HCT116 (cell line): ENCODE data around the gene KIAA1143. TPM values are rescaled to one million over a fixed set of nuclear protein-coding genes. Genes with fewer than 3 reads are reported as not detected.
A peak's percentile ranks its signal among the peaks of the same experiment; 100 is the strongest.

Experiments used
- ATAC-seq: fragments of 200-7000 bp; cut with Tn5 transposase; 2 replicates; pipeline ENCODE4 v1.9.1; 2020; ENCODE audit warnings: mild to moderate bottlenecking, moderate library complexity
- BruUV-seq: library from RNA; stranded (reverse); fragments of 400-500 nt; replicated peaks from 2 replicates; lab custom pipeline; 2021; lab: Mats Ljungman, UMichigan
- CTCF ChIA-PET: fragments of 300-600 bp; sonication (Branson Sonifier 250); formaldehyde crosslinking; loops from one replicate; lab custom pipeline; 2021; ENCODE audit warnings: antibody characterized with exemption; lab: Charles Lee
- POLR2A ChIA-PET: fragments of 300-600, 350-600 bp; sonication (Branson Sonifier 250); formaldehyde crosslinking; loops from one replicate; lab custom pipeline; 2021; ENCODE audit warnings: antibody characterized with exemption; lab: Charles Lee
- RAD21 ChIA-PET, 2 experiments: fragments of 300-600 bp; sonication (Branson Sonifier 250); formaldehyde crosslinking; loops; one replicate each; lab custom pipeline; 2023; ENCODE audit warnings: low total read pairs in 2 of 2; ENCODE audit not compliant: uncharacterized antibody in 2 of 2, unreplicated experiment in 2 of 2, low non-redundant PET in 1 of 2; lab: Charles Lee
- DNase-seq: peaks from one replicate; pipeline ENCODE4 v3.0.0-alpha.2; 2010; ENCODE audit warnings: low read depth, low spot score
- H2AFZ ChIP-seq: fragments of 200-600 bp; shearing (Covaris generic), sonication (generic); 2 replicates; pipeline ENCODE4 v1.6.1; 2017; ENCODE audit warnings: low read depth, mixed run types, mixed read lengths, antibody characterized with exemption, low read length; ENCODE audit not compliant: poor library complexity, severe bottlenecking
- H3K27ac ChIP-seq: 2 replicates; pipeline ENCODE4 v1.5.1; 2012; ENCODE audit warnings: low read depth, low read length
- H3K27me3 ChIP-seq: fragments of 200-600 bp; sonication (generic); 2 replicates; pipeline ENCODE4 v1.6.1; 2016; ENCODE audit warnings: mixed run types, low read length, mixed read lengths; ENCODE audit not compliant: insufficient read depth
- H3K36me3 ChIP-seq, 2 experiments: fragments of 200-500 bp in 1 of 2; fragments of 200-600 bp in 1 of 2; sonication (Bioruptor generic) in 1 of 2; sonication (generic) in 1 of 2; 2 replicates each; pipeline versions ENCODE4 v1.5.1 to v1.6.1; 2014 to 2016; ENCODE audit warnings: low read length in 2 of 2, inconsistent platforms in 1 of 2, mixed read lengths in 1 of 2, mixed run types in 1 of 2; ENCODE audit not compliant: insufficient read depth in 2 of 2, control insufficient read depth in 1 of 2
- H3K4me1 ChIP-seq, 2 experiments: fragments of 200-600 bp in 1 of 2; sonication (generic) in 1 of 2; 2 replicates each; pipeline versions ENCODE4 v1.5.1 to v1.6.1; 2012 to 2017; ENCODE audit warnings: low read length in 2 of 2, inconsistent platforms in 1 of 2, mild to moderate bottlenecking in 1 of 2, mixed read lengths in 1 of 2, mixed run types in 1 of 2, moderate library complexity in 1 of 2; ENCODE audit not compliant: insufficient read depth in 2 of 2, control insufficient read depth in 1 of 2
- H3K4me2 ChIP-seq: fragments of 200-600 bp; sonication (generic); 2 replicates; pipeline ENCODE4 v1.6.1; 2017; ENCODE audit warnings: mixed run types, low read length, mixed read lengths
- H3K4me3 ChIP-seq, 2 experiments: fragments of 200-600 bp in 1 of 2; sonication (generic) in 1 of 2; replicated peaks in 1 of 2; 2 replicates each; pipeline ENCODE4 v1.5.1; 2011 to 2016; ENCODE audit warnings: low read length in 2 of 2, control low read depth in 1 of 2, low read depth in 1 of 2, mild to moderate bottlenecking in 1 of 2, mixed read lengths in 1 of 2, mixed run types in 1 of 2
- H3K79me2 ChIP-seq: fragments of 200-600 bp; sonication (generic); 2 replicates; pipeline ENCODE4 v1.6.1; 2017; ENCODE audit warnings: mild to moderate bottlenecking, mixed run types, low read length, moderate library complexity, mixed read lengths; ENCODE audit not compliant: insufficient read depth
- H3K9ac ChIP-seq: fragments of 200-600 bp; sonication (generic); 2 replicates; pipeline ENCODE4 v1.6.1; 2016; ENCODE audit warnings: low read length, mixed read lengths
- H3K9me2 ChIP-seq: fragments of 200-600 bp; sonication (generic), shearing (Covaris generic); 2 replicates; pipeline ENCODE4 v1.6.1; 2017; ENCODE audit warnings: mixed run types, mild to moderate bottlenecking, moderate library complexity; ENCODE audit not compliant: insufficient read depth
- H3K9me3 ChIP-seq, 2 experiments: fragments of 200-500 bp in 1 of 2; fragments of 200-600 bp in 1 of 2; sonication (Bioruptor generic) in 1 of 2; sonication (generic) in 1 of 2; 2 replicates each; pipeline ENCODE4 v1.6.1; 2014 to 2017; ENCODE audit warnings: low read length in 2 of 2, mixed read lengths in 2 of 2, inconsistent platforms in 1 of 2, low read depth in 1 of 2, mild to moderate bottlenecking in 1 of 2, mixed run types in 1 of 2, moderate library complexity in 1 of 2; ENCODE audit not compliant: control insufficient read depth in 1 of 2, insufficient read depth in 1 of 2
- H4K20me1 ChIP-seq: fragments of 200-600 bp; sonication (generic), shearing (Covaris generic); 2 replicates; pipeline ENCODE4 v1.6.1; 2017; ENCODE audit warnings: mixed run types, mild to moderate bottlenecking, moderate library complexity; ENCODE audit not compliant: insufficient read depth
- MAX ChIP-seq: IDR thresholded peaks from 2 replicates; pipeline ENCODE4 v1.6.1; 2012
- POLR2A ChIP-seq: IDR thresholded peaks from 2 replicates; pipeline ENCODE4 v1.7.0; 2011; ENCODE audit warnings: borderline replicate concordance; ENCODE audit not compliant: insufficient read depth, insufficient read length; ENCODE audit errors: extremely low read depth
- ZNF274 ChIP-seq: fragments of 200-500 bp; sonication (Bioruptor generic); IDR thresholded peaks from 2 replicates; pipeline ENCODE4 v1.6.1; 2014; ENCODE audit warnings: mild to moderate bottlenecking, low read depth, low read length, inconsistent platforms
- intact Hi-C: fragments of 100-400 bp; cut with micrococcal nuclease; formaldehyde crosslinking; loops from 2 replicates; pipeline ENCODE4 v1.10.0; 2022
- total RNA-seq: library from RNA; stranded (reverse); gene quantifications from one replicate; pipeline ENCODE4 v1.2.1, GENCODE V29; 2021; ENCODE audit not compliant: unreplicated experiment

Gene KIAA1143
- total RNA-seq, 1 experiment from 2014 or later = 32.2 TPM

GRCh38 chr3:44722103-44722401, 39.4 kb downstream of the KIAA1143 start:
- H3K36me3 ChIP-seq = peaks cover 0 to 6% of the 10 kb centered on the region in 2 experiments; a peak in 1 of 4 replicates
- POLR2A ChIA-PET = no interaction called here
- peak; percentile 55 for TF ChIP-seq ZNF274
- TF ChIP-seq POLR2A = no peak
- no peak for ATAC-seq
- H3K9me3 ChIP-seq = peaks cover 46 to 53% of the 10 kb centered on the region in 2 experiments; a peak in 3 of 4 replicates
- DNase-seq = no peak
- H3K9me2 ChIP-seq = no peaks in the 10 kb centered on the region
- H3K4me2 ChIP-seq = no peak overlapping the region
- no peaks in the 10 kb centered on the region for H3K79me2 ChIP-seq
- H3K4me1 ChIP-seq = no peaks in the 10 kb centered on the region
- H4K20me1 ChIP-seq = no peaks in the 10 kb centered on the region
- no peak overlapping the region for H2AFZ ChIP-seq
- H3K4me3 ChIP-seq = no peak overlapping the region
- no peak overlapping the region for H3K27ac ChIP-seq
- RAD21 ChIA-PET = no interaction called here
- intact Hi-C loops = no loop called here
- CTCF ChIA-PET = no interaction called here
- no TSS peak for BruUV-seq
- no peaks in the 10 kb centered on the region for H3K27me3 ChIP-seq
- H3K9ac ChIP-seq = no peak overlapping the region

GRCh38 chr3:44721231-44722102, 40.0 kb downstream of the KIAA1143 start:
- RAD21 ChIA-PET = no interaction called here
- no peak overlapping the region for H3K4me2 ChIP-seq
- H3K27ac ChIP-seq = no peak overlapping the region
- intact Hi-C loops = no loop called here
- TF ChIP-seq ZNF274 (peak; percentile 96), MAX (no peak)
- H3K4me3 ChIP-seq = no peak overlapping the region
- no peaks in the 10 kb centered on the region for H3K27me3 ChIP-seq
- ATAC-seq = no peak
- no peaks in the 10 kb centered on the region for H3K79me2 ChIP-seq
- H3K9me2 ChIP-seq = no peaks in the 10 kb centered on the region
- no peak for DNase-seq
- no peaks in the 10 kb centered on the region for H4K20me1 ChIP-seq
- H3K9ac ChIP-seq = no peak overlapping the region
- no TSS peak for BruUV-seq
- POLR2A ChIA-PET = no interaction called here
- no peaks in the 10 kb centered on the region for H3K4me1 ChIP-seq
- peaks cover 0 to 6% of the 10 kb centered on the region in 2 experiments; a peak in 1 of 4 replicates for H3K36me3 ChIP-seq
- CTCF ChIA-PET = no interaction called here
- H2AFZ ChIP-seq = no peak overlapping the region
- peaks cover 46 to 53% of the 10 kb centered on the region in 2 experiments; a peak in 3 of 4 replicates for H3K9me3 ChIP-seq
